MCF 10A (cell line): ENCODE measurements around the gene SPATA6L. TPM values are rescaled to one million over a fixed set of nuclear protein-coding genes. Genes with fewer than 3 reads are reported as not detected.
A peak's percentile ranks its signal among the peaks of the same experiment; 100 is the strongest.

Source experiments
- BruUV-seq: library from RNA; stranded (reverse); fragments of 400-500 nt; replicated peaks from 2 replicates; lab custom pipeline; 2021; lab: Mats Ljungman, UMichigan
- CTCF ChIA-PET: fragments of 300-600 bp; sonication (Branson Sonifier 250); formaldehyde crosslinking; extraction: SDS; loops from one replicate; lab custom pipeline; 2021; ENCODE audit warnings: antibody characterized with exemption, inconsistent platforms; lab: Yijun Ruan, JAX
- POLR2A ChIA-PET: fragments of 300-600, 350-650 bp; sonication (Branson Sonifier 250); formaldehyde crosslinking; extraction: SDS; loops from one replicate; lab custom pipeline; 2020; ENCODE audit warnings: antibody characterized with exemption, inconsistent platforms; lab: Yijun Ruan, JAX
- DNase-seq: peaks from one replicate; pipeline ENCODE4 v3.0.0-alpha.2; 2018; ENCODE audit not compliant: unreplicated experiment
- H3K27ac Mint-ChIP-seq: one replicate; pipeline ENCODE4 v1.8.0; 2022; ENCODE audit warnings: mild to moderate bottlenecking, low read depth, mixed read lengths; ENCODE audit not compliant: unreplicated experiment
- H3K27me3 Mint-ChIP-seq: one replicate; pipeline ENCODE4 v1.8.0; 2022; ENCODE audit warnings: mixed read lengths; ENCODE audit not compliant: insufficient read depth, unreplicated experiment
- H3K36me3 Mint-ChIP-seq: one replicate; pipeline ENCODE4 v1.8.0; 2022; ENCODE audit warnings: mild to moderate bottlenecking, moderate library complexity, mixed read lengths; ENCODE audit not compliant: insufficient read depth, unreplicated experiment
- H3K4me1 Mint-ChIP-seq: one replicate; pipeline ENCODE4 v1.8.0; 2022; ENCODE audit warnings: mixed read lengths; ENCODE audit not compliant: insufficient read depth, unreplicated experiment
- H3K4me3 Mint-ChIP-seq: one replicate; pipeline ENCODE4 v1.8.0; 2022; ENCODE audit warnings: mild to moderate bottlenecking, moderate library complexity, mixed read lengths; ENCODE audit not compliant: unreplicated experiment
- H3K9me3 Mint-ChIP-seq: one replicate; pipeline ENCODE4 v1.8.0; 2022; ENCODE audit warnings: mixed read lengths; ENCODE audit not compliant: unreplicated experiment
- intact Hi-C: fragments of 100-400 bp; cut with micrococcal nuclease; formaldehyde crosslinking; loops from 2 replicates; pipeline ENCODE4 v1.14.1; 2022
- total RNA-seq: library from RNA; stranded (reverse); gene quantifications from 2 replicates; pipeline ENCODE4 v1.2.3, GENCODE V29; 2022
- TF ChIP-seq, protein P1 (sequence below): fragments of 200-600 bp; IDR thresholded peaks from one replicate; pipeline ENCODE4 v1.8.0; 2022; ENCODE audit warnings: antibody characterized with exemption, mild to moderate bottlenecking; ENCODE audit not compliant: unreplicated experiment

Gene SPATA6L
- total RNA-seq, 1 experiment from 2014 or later, result 5.5 TPM

GRCh38 chr9:4555236-4555635 is 111.0 kb downstream of the SPATA6L start:
- POLR2A ChIA-PET, result no interaction called here
- no peaks in the 10 kb centered on the region for H3K9me3 Mint-ChIP-seq
- CTCF ChIA-PET, result interaction anchor here (0.6 kb wide), 1 partner anchor 16 kb away, joined by 3 read pairs; no protein-coding TSS in a partner anchor
- no peaks in the 10 kb centered on the region for H3K4me1 Mint-ChIP-seq
- intact Hi-C loops, result no loop called here
- no peak overlapping the region for H3K27ac Mint-ChIP-seq
- peaks cover 11% of the 10 kb centered on the region for H3K27me3 Mint-ChIP-seq
- BruUV-seq, result no TSS peak
- DNase-seq, result peak; percentile 68
- no peaks in the 10 kb centered on the region for H3K36me3 Mint-ChIP-seq
- TF ChIP-seq, protein P1, sequence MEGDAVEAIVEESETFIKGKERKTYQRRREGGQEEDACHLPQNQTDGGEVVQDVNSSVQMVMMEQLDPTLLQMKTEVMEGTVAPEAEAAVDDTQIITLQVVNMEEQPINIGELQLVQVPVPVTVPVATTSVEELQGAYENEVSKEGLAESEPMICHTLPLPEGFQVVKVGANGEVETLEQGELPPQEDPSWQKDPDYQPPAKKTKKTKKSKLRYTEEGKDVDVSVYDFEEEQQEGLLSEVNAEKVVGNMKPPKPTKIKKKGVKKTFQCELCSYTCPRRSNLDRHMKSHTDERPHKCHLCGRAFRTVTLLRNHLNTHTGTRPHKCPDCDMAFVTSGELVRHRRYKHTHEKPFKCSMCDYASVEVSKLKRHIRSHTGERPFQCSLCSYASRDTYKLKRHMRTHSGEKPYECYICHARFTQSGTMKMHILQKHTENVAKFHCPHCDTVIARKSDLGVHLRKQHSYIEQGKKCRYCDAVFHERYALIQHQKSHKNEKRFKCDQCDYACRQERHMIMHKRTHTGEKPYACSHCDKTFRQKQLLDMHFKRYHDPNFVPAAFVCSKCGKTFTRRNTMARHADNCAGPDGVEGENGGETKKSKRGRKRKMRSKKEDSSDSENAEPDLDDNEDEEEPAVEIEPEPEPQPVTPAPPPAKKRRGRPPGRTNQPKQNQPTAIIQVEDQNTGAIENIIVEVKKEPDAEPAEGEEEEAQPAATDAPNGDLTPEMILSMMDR, result no peak
- H3K4me3 Mint-ChIP-seq, result no peak overlapping the region

- H3K36me3 Mint-ChIP-seq, result no peaks in the 10 kb centered on the region
- H3K27me3 Mint-ChIP-seq, result peaks cover 11% of the 10 kb centered on the region
- TF ChIP-seq, protein P1, result no peak
- no peak overlapping the region for H3K4me3 Mint-ChIP-seq
- no peaks in the 10 kb centered on the region for H3K9me3 Mint-ChIP-seq
- ChIA-PET POLR2A (no interaction called here), CTCF (interaction anchor here (0.6 to 1.0 kb wide), 3 partner anchors 9 to 195 kb away, joined by 3 to 4 read pairs (median 3); no protein-coding TSS in a partner anchor)
- peak overlapping the region; percentile 44 for H3K27ac Mint-ChIP-seq
- no peak for DNase-seq
- H3K4me1 Mint-ChIP-seq, result no peaks in the 10 kb centered on the region
- intact Hi-C loops, result no loop called here
- BruUV-seq, result no TSS peak
Observed at GRCh38 chr9:4553951-4554381, 112.3 kb downstream of the SPATA6L start.

DNA sequence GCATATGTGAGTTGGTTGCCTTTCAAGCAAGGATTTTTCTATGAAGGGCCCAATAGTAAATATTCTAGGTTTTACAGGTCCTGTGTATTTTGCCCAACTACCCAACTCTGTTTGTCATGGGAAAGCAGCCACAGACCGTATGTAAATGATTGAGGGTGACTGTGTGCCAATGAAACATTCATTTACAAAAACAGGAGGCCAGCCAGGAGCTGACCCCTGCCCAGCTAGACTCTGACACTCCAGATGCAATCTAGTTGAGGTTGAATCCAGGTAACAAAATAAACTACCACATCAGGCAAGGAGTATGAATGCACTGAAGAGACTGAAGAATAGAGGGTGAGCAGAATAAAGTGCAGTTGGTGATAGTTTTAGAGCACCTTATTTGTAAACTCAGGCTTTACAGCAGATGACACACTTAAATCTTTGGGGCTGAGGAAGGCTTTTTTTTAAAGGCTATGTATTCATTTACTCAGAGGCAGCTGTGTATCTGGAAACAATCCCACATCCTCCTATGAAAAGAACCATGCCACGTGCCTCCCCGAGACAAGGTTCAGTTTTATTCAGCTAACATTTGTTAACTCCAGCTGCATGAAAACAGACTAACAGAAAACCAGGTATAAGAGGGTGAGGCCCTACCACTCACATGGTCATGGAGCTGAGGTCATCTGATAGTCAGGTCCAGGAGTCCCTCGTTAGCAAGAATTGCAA is 115.3 kb downstream of the SPATA6L start:
- intact Hi-C loops, result no loop called here
- Mint-ChIP-seq H3K27ac (no peak overlapping the region), H3K9me3 (no peaks in the 10 kb centered on the region), H3K4me3 (no peak overlapping the region), H3K4me1 (no peaks in the 10 kb centered on the region), H3K36me3 (no peaks in the 10 kb centered on the region), H3K27me3 (peaks cover 11% of the 10 kb centered on the region)
- DNase-seq, result no peak
- BruUV-seq, result no TSS peak
- POLR2A ChIA-PET, result interaction anchor here (0.6 kb wide), 1 partner anchor 11 kb away, joined by 3 read pairs; no protein-coding TSS in a partner anchor
- TF ChIP-seq, protein P1, result no peak
- CTCF ChIA-PET, result no interaction called here

- intact Hi-C loops, result loop anchor here (2.0 kb wide), 1 partner anchor 167 kb away; no protein-coding TSS in a partner anchor
- Mint-ChIP-seq H3K4me3 (no peak overlapping the region), H3K36me3 (no peaks in the 10 kb centered on the region), H3K27ac (no peak overlapping the region), H3K4me1 (no peaks in the 10 kb centered on the region), H3K27me3 (peaks cover 11% of the 10 kb centered on the region), H3K9me3 (no peaks in the 10 kb centered on the region)
- TF ChIP-seq, protein P1, result no peak
- ChIA-PET POLR2A (no interaction called here), CTCF (interaction anchor here (0.8 to 1.5 kb wide), 2 partner anchors 802 to 1693 kb away, joined by 3 to 4 read pairs; no protein-coding TSS in a partner anchor)
- no TSS peak for BruUV-seq
- DNase-seq, result no peak
Observed at GRCh38 chr9:4549751-4550295, 116.5 kb downstream of the SPATA6L start.
